Large intestine (tissue), 3 donors: ENCODE data around the gene GPATCH2L. TPM values are rescaled to one million over a fixed set of nuclear protein-coding genes. Genes with fewer than 3 reads are reported as not detected.

Experiments
- DNase-seq, 2 donors: peaks; one replicate each; pipeline versions ENCODE4 v3.0.0 to v3.0.0-alpha.2; 2013
- H3K27ac ChIP-seq: one replicate; pipeline ENCODE4 v1.5.1; 2013; ENCODE audit warnings: low read length
- H3K27me3 ChIP-seq: 2 replicates; pipeline ENCODE4 v1.6.1; 2013; ENCODE audit warnings: low read length; ENCODE audit not compliant: control insufficient read depth, insufficient read depth
- H3K36me3 ChIP-seq: 2 replicates; pipeline ENCODE4 v1.6.1; 2013; ENCODE audit warnings: low read length; ENCODE audit not compliant: control insufficient read depth, insufficient read depth
- H3K4me1 ChIP-seq: one replicate; pipeline ENCODE4 v1.6.1; 2013; ENCODE audit warnings: low read length; ENCODE audit not compliant: control insufficient read depth, insufficient read depth
- H3K4me3 ChIP-seq: one replicate; pipeline ENCODE4 v1.5.1; 2013; ENCODE audit warnings: low read length
- H3K9me3 ChIP-seq: one replicate; pipeline ENCODE4 v1.6.1; 2013; ENCODE audit warnings: mild to moderate bottlenecking, low read depth, low read length, moderate library complexity; ENCODE audit not compliant: control insufficient read depth
- WGBS: methylation state at CpG from one replicate; pipeline ENCODE4 v1.1.5; 2013; ENCODE audit warnings: low lambda C conversion rate; ENCODE audit not compliant: insufficient coverage; 5-methylcytosine and 5-hydroxymethylcytosine counted together
- polyA plus RNA-seq: library from polyadenylated mRNA; unstranded; fragments of 120-200 nt; gene quantifications from one replicate; pipeline ENCODE4 v1.2.1, GENCODE V29; 2013

The GPATCH2L gene
- polyA plus RNA-seq, 1 donor, result 25.2 TPM

GRCh38 chr14:76196980-76197695 lies 45.4 kb downstream of the GPATCH2L start:
- no peak overlapping the region for H3K4me3 ChIP-seq
- no peak for DNase-seq
- H3K27me3 ChIP-seq, result no peaks in the 10 kb centered on the region
- WGBS, result no CpG with 5 or more reads among the region's 4 CpGs
- H3K4me1 ChIP-seq, result no peaks in the 10 kb centered on the region
- peaks cover 46% of the 10 kb centered on the region for H3K36me3 ChIP-seq
- no peak overlapping the region for H3K27ac ChIP-seq
- H3K9me3 ChIP-seq, result no peaks in the 10 kb centered on the region

- WGBS, result 94% methylated on average over 2 of the region's 5 CpGs
- H3K9me3 ChIP-seq, result no peaks in the 10 kb centered on the region
- H3K27me3 ChIP-seq, result no peaks in the 10 kb centered on the region
- DNase-seq, result no peak
- H3K4me3 ChIP-seq, result no peak overlapping the region
- no peak overlapping the region for H3K27ac ChIP-seq
- no peaks in the 10 kb centered on the region for H3K4me1 ChIP-seq
- peaks cover 43% of the 10 kb centered on the region for H3K36me3 ChIP-seq
Observed at GRCh38 chr14:76201162-76201561, 49.4 kb downstream of the GPATCH2L start.

- 100% methylated on average over 2 of the region's 11 CpGs for WGBS
- Histone ChIP-seq H3K9me3 (no peaks in the 10 kb centered on the region), H3K4me1 (no peaks in the 10 kb centered on the region), H3K27me3 (no peaks in the 10 kb centered on the region), H3K36me3 (peaks cover 26% of the 10 kb centered on the region), H3K4me3 (no peak overlapping the region), H3K27ac (no peak overlapping the region)
- DNase-seq, result peak in 1 of 2 donors; percentile 12
Observed at GRCh38 chr14:76203086-76204001, 51.6 kb downstream of the GPATCH2L start.

GRCh38 chr14:76204461-76205230 lies 52.9 kb downstream of the GPATCH2L start:
- Histone ChIP-seq H3K4me1 (no peaks in the 10 kb centered on the region), H3K27me3 (no peaks in the 10 kb centered on the region), H3K4me3 (no peak overlapping the region), H3K9me3 (no peaks in the 10 kb centered on the region), H3K27ac (no peak overlapping the region), H3K36me3 (peaks cover 26% of the 10 kb centered on the region)
- DNase-seq, result no peak
- 100% methylated on average over 2 of the region's 5 CpGs for WGBS

- Histone ChIP-seq H3K4me1 (no peaks in the 10 kb centered on the region), H3K27ac (no peak overlapping the region), H3K36me3 (peaks cover 25% of the 10 kb centered on the region), H3K27me3 (no peaks in the 10 kb centered on the region), H3K4me3 (no peak overlapping the region), H3K9me3 (no peaks in the 10 kb centered on the region)
- no peak for DNase-seq
- no CpG with 5 or more reads among the region's 5 CpGs for WGBS
Observed at GRCh38 chr14:76205708-76206107, 54.0 kb downstream of the GPATCH2L start.

GRCh38 chr14:76208340-76208739 lies 56.6 kb downstream of the GPATCH2L start:
- 41% methylated on average over 3 of the region's 5 CpGs for WGBS
- DNase-seq, result no peak
- Histone ChIP-seq H3K4me3 (no peak overlapping the region), H3K4me1 (no peaks in the 10 kb centered on the region), H3K36me3 (peaks cover 3% of the 10 kb centered on the region), H3K9me3 (no peaks in the 10 kb centered on the region), H3K27me3 (no peaks in the 10 kb centered on the region), H3K27ac (no peak overlapping the region)

GRCh38 chr14:76212242-76212641 lies 60.5 kb downstream of the GPATCH2L start:
- WGBS, result 90% methylated on average over 3 of the region's 3 CpGs
- DNase-seq, result no peak
- no peaks in the 10 kb centered on the region for H3K36me3 ChIP-seq
- H3K4me3 ChIP-seq, result no peak overlapping the region
- no peaks in the 10 kb centered on the region for H3K4me1 ChIP-seq
- H3K27ac ChIP-seq, result no peak overlapping the region
- H3K9me3 ChIP-seq, result no peaks in the 10 kb centered on the region
- H3K27me3 ChIP-seq, result no peaks in the 10 kb centered on the region

GRCh38 chr14:76217179-76217578 lies 65.5 kb downstream of the GPATCH2L start:
- Histone ChIP-seq H3K27me3 (no peaks in the 10 kb centered on the region), H3K27ac (no peak overlapping the region), H3K36me3 (no peaks in the 10 kb centered on the region), H3K9me3 (no peaks in the 10 kb centered on the region), H3K4me3 (no peak overlapping the region), H3K4me1 (no peaks in the 10 kb centered on the region)
- WGBS, result no CpG with 5 or more reads among the region's 3 CpGs
- DNase-seq, result no peak

GRCh38 chr14:76218662-76219061 lies 66.9 kb downstream of the GPATCH2L start:
- DNase-seq, result no peak

GRCh38 chr14:76219873-76220272 lies 68.2 kb downstream of the GPATCH2L start:
- WGBS, result no CpG with 5 or more reads among the region's 3 CpGs
- no peak overlapping the region for H3K4me3 ChIP-seq
- DNase-seq, result no peak
- no peak overlapping the region for H3K27ac ChIP-seq
- no peaks in the 10 kb centered on the region for H3K4me1 ChIP-seq
- no peaks in the 10 kb centered on the region for H3K36me3 ChIP-seq
- no peaks in the 10 kb centered on the region for H3K27me3 ChIP-seq
- no peaks in the 10 kb centered on the region for H3K9me3 ChIP-seq

More at GRCh38 chr14:76218662-76219061, 66.9 kb downstream of the GPATCH2L start:
- no peaks in the 10 kb centered on the region for H3K36me3 ChIP-seq
- no peaks in the 10 kb centered on the region for H3K9me3 ChIP-seq
- no peak overlapping the region for H3K27ac ChIP-seq
- no peak overlapping the region for H3K4me3 ChIP-seq
- WGBS, result 95% methylated on average over 2 of the region's 2 CpGs
- H3K4me1 ChIP-seq, result no peaks in the 10 kb centered on the region
- no peaks in the 10 kb centered on the region for H3K27me3 ChIP-seq
